SK-N-SH (cell line): ENCODE data around the gene DEPP1.

Source experiments
- EP300 ChIP-seq, 2 experiments: IDR thresholded peaks; 2 replicates each; pipeline versions ENCODE4 v1.4.0 to v1.6.1; 2012; ENCODE audit warnings: borderline replicate concordance in 1 of 2, low read depth in 1 of 2, low read length in 1 of 2
- TF ChIP-seq, protein P1 (sequence below): fragments of 200-600 bp; sonication (generic); IDR thresholded peaks from 2 replicates; pipeline ENCODE4 v1.6.1; 2017; ENCODE audit warnings: antibody characterized with exemption, mild to moderate bottlenecking, moderate library complexity

GRCh38 chr10:44955413-44956070 lies 23.1 kb downstream of the DEPP1 start:
- TF ChIP-seq EP300 (IDR thresholded peaks at IDR 0.05; ENCODE audit: borderline replicate concordance in 1 of 2, low read depth in 1 of 2, low read length in 1 of 2): no peak
- TF ChIP-seq, protein P1, sequence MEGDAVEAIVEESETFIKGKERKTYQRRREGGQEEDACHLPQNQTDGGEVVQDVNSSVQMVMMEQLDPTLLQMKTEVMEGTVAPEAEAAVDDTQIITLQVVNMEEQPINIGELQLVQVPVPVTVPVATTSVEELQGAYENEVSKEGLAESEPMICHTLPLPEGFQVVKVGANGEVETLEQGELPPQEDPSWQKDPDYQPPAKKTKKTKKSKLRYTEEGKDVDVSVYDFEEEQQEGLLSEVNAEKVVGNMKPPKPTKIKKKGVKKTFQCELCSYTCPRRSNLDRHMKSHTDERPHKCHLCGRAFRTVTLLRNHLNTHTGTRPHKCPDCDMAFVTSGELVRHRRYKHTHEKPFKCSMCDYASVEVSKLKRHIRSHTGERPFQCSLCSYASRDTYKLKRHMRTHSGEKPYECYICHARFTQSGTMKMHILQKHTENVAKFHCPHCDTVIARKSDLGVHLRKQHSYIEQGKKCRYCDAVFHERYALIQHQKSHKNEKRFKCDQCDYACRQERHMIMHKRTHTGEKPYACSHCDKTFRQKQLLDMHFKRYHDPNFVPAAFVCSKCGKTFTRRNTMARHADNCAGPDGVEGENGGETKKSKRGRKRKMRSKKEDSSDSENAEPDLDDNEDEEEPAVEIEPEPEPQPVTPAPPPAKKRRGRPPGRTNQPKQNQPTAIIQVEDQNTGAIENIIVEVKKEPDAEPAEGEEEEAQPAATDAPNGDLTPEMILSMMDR: no peak
